ENCODE results near the gene CRTAC1. TPM values are rescaled to one million over a fixed set of nuclear protein-coding genes. Genes with fewer than 3 reads are reported as not detected.

CRTAC1 gene, protein sequence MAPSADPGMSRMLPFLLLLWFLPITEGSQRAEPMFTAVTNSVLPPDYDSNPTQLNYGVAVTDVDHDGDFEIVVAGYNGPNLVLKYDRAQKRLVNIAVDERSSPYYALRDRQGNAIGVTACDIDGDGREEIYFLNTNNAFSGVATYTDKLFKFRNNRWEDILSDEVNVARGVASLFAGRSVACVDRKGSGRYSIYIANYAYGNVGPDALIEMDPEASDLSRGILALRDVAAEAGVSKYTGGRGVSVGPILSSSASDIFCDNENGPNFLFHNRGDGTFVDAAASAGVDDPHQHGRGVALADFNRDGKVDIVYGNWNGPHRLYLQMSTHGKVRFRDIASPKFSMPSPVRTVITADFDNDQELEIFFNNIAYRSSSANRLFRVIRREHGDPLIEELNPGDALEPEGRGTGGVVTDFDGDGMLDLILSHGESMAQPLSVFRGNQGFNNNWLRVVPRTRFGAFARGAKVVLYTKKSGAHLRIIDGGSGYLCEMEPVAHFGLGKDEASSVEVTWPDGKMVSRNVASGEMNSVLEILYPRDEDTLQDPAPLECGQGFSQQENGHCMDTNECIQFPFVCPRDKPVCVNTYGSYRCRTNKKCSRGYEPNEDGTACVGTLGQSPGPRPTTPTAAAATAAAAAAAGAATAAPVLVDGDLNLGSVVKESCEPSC
- not detected for polyA plus RNA-seq (2012; ENCODE audit: low read depth, missing spikeins)

DNA sequence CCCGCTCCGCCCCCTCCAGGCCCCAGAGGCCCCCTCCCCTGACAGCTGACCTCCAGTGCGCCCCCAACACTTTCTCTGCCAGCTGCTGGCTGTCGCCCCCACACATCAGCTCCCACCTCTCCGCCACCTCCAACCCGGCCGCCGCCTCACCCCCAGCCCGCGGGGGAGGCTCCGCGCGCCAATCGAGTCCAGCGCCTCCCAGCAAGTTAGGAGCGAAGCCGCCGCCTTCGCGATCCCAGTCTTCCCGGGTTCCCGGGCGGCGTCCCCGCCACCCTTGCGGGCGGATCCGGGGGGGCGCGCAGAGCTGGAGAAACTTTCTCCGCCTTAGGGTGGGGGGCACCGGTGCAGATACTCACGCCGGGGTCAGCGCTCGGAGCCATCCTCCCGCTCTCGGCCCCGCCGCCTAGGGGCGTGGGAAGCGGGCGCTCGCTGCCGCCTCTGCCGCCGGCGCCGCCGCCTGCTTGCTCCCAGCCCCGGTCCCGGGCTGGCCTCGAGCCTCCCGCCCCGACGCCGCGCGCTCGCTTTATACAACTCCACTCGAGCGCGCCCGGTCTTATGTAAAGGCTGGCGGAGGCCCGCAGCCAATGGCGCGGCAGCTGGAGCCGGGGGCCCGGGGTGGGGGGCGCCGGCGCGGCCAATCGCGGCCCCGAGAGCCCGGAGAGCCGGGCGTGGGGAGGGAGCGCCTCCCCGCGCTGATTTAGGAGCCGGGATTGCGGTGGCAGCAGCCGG is at the start of gene CRTAC1:
TSS of gene CRTAC1 (minus strand) at position 529 of the 729 bp plus-strand sequence. CDS start at position 380, 149 bp downstream.
- no peak for TF ChIP-seq POU2F2 (IDR thresholded peaks at IDR 0.05; ENCODE audit: low read depth, low read length)
- DNase-seq (ENCODE audit: insufficient read length, low spot score) (no peak), FAIRE-seq (no peak)

DNA sequence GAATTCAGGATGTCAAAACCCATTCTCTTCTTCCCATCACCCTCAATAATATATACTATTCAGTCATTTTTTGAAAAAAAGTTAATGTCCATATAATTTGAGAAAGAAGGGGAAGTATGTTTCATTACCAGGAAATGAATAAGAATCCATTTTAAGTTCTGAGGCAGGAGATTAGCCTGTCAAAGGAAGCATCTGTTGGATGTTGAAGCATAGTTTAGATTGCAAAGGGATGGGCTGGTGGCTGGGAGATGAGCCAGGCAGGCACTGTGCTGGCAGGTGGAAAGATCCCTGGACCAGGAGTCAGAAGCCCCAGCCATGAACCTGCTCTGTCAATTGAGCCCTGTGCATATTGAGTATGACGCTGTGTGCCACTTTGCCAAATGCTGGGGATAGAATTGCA is 48.4 kb upstream of the CRTAC1 start:
- DNase-seq (ENCODE audit: insufficient read length, low spot score) (no peak), FAIRE-seq (no peak)
- TF ChIP-seq POLR2A (IDR thresholded peaks at IDR 0.05; ENCODE audit: low read depth, low read length) (no peak), POU2F2 (IDR thresholded peaks at IDR 0.05; ENCODE audit: low read depth, low read length) (no peak), PAX5 (IDR thresholded peaks at IDR 0.05; ENCODE audit: insufficient read depth, low read length, severe bottlenecking) (no peak), SPI1 (IDR thresholded peaks at IDR 0.05; ENCODE audit: low read depth, low read length) (no peak), TAF1 (IDR thresholded peaks at IDR 0.05; ENCODE audit: low read depth, low read length) (no peak), POLR2AphosphoS5 (IDR thresholded peaks at IDR 0.05; ENCODE audit: low read depth, low read length) (no peak)

DNA sequence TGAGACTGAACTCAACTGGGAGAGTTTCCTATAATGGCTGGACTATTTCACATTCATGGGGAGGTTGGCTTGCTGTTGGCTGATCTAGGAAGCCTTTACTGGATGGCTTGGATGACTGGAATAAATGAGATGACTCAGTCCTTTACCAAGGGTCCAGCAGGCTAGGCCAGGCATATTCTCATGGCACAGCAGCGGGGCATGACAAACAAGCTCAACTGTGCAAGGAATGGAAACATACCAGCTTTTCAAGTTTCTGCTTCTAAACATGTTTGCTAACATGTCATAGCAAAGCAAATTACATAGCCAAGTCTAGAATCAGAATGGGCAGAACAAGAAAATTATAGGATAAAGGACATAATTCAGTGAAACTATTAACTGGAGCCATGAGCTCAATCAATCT is 46.8 kb upstream of the CRTAC1 start:
- TF ChIP-seq POLR2AphosphoS5 (IDR thresholded peaks at IDR 0.05; ENCODE audit: low read depth, low read length) (no peak), POLR2A (IDR thresholded peaks at IDR 0.05; ENCODE audit: low read depth, low read length) (no peak), PAX5 (IDR thresholded peaks at IDR 0.05; ENCODE audit: insufficient read depth, low read length, severe bottlenecking) (no peak), SPI1 (IDR thresholded peaks at IDR 0.05; ENCODE audit: low read depth, low read length) (no peak), TAF1 (IDR thresholded peaks at IDR 0.05; ENCODE audit: low read depth, low read length) (no peak), POU2F2 (IDR thresholded peaks at IDR 0.05; ENCODE audit: low read depth, low read length) (no peak)
- no peak for FAIRE-seq
- no peak for DNase-seq (ENCODE audit: insufficient read length, low spot score)

DNA sequence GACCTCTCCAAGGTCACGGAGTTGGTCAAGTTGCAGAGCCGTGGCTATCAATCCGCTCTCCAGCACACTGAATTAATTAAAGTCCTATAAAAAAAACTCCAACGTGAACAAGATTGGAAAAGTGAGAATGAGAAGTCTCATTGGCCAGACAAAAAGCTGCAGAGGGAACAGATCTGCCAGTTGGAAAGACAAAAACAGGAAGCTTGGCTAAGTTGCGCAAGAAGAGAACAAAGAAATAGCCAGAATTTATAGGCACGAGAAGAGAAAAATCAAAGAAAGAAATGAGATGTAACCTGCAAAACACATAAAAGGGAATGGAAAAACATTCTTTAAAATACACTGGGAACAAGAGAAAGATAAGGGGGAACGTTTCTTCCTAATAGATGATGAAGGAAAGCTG is 45.7 kb upstream of the CRTAC1 start:
- DNase-seq (ENCODE audit: insufficient read length, low spot score): no peak
- TF ChIP-seq POLR2A (IDR thresholded peaks at IDR 0.05; ENCODE audit: low read depth, low read length): no peak
- TF ChIP-seq POU2F2 (IDR thresholded peaks at IDR 0.05; ENCODE audit: low read depth, low read length): no peak
- TF ChIP-seq TAF1 (IDR thresholded peaks at IDR 0.05; ENCODE audit: low read depth, low read length): no peak
- TF ChIP-seq PAX5 (IDR thresholded peaks at IDR 0.05; ENCODE audit: insufficient read depth, low read length, severe bottlenecking): no peak
- no peak for TF ChIP-seq SPI1 (IDR thresholded peaks at IDR 0.05; ENCODE audit: low read depth, low read length)
- no peak for TF ChIP-seq POLR2AphosphoS5 (IDR thresholded peaks at IDR 0.05; ENCODE audit: low read depth, low read length)

DNA sequence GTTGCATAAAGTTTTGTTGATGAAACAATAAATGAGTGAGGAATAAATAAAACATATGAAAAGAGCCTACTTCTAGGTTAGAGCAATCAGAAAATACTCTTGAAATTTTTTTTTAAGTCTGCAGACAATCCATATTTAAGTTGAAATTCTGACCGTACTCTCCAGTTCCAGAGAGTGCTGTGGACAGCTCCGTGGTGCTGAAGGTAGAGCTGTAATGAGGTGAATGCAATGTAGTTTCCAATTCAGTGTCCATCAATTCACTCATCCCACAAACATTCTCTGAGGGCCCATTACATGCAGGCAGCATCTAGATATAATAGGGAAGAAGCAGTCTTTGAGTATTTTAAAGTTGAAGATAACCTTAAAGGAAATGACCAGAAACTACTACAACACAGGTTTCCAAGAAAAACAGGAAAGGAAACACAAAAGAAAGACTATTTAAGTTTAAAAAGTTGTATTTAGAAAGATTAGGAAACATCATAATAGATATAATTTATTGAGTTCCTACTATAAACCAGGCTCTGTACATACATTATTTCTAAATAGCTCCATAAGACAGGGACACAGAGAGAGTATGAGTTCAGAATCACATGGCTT is 44.0 kb upstream of the CRTAC1 start:
- FAIRE-seq (no peak), DNase-seq (ENCODE audit: insufficient read length, low spot score) (no peak)
- TF ChIP-seq PAX5 (IDR thresholded peaks at IDR 0.05; ENCODE audit: insufficient read depth, low read length, severe bottlenecking): no peak
- no peak for TF ChIP-seq POLR2AphosphoS5 (IDR thresholded peaks at IDR 0.05; ENCODE audit: low read depth, low read length)
- no peak for TF ChIP-seq SPI1 (IDR thresholded peaks at IDR 0.05; ENCODE audit: low read depth, low read length)
- TF ChIP-seq POLR2A (IDR thresholded peaks at IDR 0.05; ENCODE audit: low read depth, low read length): no peak
- no peak for TF ChIP-seq POU2F2 (IDR thresholded peaks at IDR 0.05; ENCODE audit: low read depth, low read length)
- no peak for TF ChIP-seq TAF1 (IDR thresholded peaks at IDR 0.05; ENCODE audit: low read depth, low read length)

More for the DNA sequence above, 45.7 kb upstream of the CRTAC1 start:
- no peak for FAIRE-seq

DNA sequence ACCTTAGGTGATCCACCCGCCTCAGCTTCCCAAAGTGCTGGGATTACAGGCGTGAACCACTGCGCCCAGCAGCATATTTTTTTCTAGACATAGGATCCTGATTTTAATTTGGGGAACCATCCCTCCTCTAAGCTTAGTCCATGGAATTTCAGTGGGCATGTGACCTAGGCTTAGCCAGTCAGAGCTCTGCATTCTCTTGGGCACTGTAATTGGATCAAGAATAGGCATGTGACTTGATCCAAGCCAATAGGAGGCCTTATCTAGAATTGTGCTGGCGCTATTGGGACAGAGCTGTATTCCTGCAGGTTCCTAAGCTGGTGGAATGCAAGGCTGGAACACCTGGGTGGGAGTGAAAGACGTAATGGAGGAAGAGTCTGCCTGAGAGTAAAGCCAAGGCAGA is 36.7 kb upstream of the CRTAC1 start:
- no peak for FAIRE-seq
- DNase-seq (ENCODE audit: insufficient read length, low spot score): no peak
- TF ChIP-seq POLR2A (IDR thresholded peaks at IDR 0.05; ENCODE audit: low read depth, low read length): no peak
- TF ChIP-seq SPI1 (IDR thresholded peaks at IDR 0.05; ENCODE audit: low read depth, low read length): no peak
- TF ChIP-seq PAX5 (IDR thresholded peaks at IDR 0.05; ENCODE audit: insufficient read depth, low read length, severe bottlenecking): no peak
- no peak for TF ChIP-seq POU2F2 (IDR thresholded peaks at IDR 0.05; ENCODE audit: low read depth, low read length)
- no peak for TF ChIP-seq TAF1 (IDR thresholded peaks at IDR 0.05; ENCODE audit: low read depth, low read length)
- TF ChIP-seq POLR2AphosphoS5 (IDR thresholded peaks at IDR 0.05; ENCODE audit: low read depth, low read length): no peak

DNA sequence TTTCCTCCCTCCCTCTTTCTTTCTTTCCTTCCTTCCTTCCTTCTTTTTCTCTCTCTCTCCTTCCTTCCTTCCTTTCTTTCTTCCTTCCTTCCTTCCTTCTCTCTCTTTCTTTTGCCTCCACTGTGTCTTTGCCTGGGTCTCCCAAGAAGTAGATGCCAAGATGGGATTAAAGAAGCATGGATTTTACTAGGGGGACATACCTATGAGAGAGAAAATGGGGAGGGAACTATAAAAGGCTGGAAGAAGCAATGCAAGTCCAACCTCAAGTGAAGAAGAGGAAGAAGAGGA is 33.3 kb upstream of the CRTAC1 start:
- DNase-seq (ENCODE audit: insufficient read length, low spot score) (no peak), FAIRE-seq (no peak)
- no peak for TF ChIP-seq POU2F2 (IDR thresholded peaks at IDR 0.05; ENCODE audit: low read depth, low read length)
- TF ChIP-seq SPI1 (IDR thresholded peaks at IDR 0.05; ENCODE audit: low read depth, low read length): no peak
- no peak for TF ChIP-seq PAX5 (IDR thresholded peaks at IDR 0.05; ENCODE audit: insufficient read depth, low read length, severe bottlenecking)
- no peak for TF ChIP-seq TAF1 (IDR thresholded peaks at IDR 0.05; ENCODE audit: low read depth, low read length)
- no peak for TF ChIP-seq POLR2AphosphoS5 (IDR thresholded peaks at IDR 0.05; ENCODE audit: low read depth, low read length)
- TF ChIP-seq POLR2A (IDR thresholded peaks at IDR 0.05; ENCODE audit: low read depth, low read length): no peak

DNA sequence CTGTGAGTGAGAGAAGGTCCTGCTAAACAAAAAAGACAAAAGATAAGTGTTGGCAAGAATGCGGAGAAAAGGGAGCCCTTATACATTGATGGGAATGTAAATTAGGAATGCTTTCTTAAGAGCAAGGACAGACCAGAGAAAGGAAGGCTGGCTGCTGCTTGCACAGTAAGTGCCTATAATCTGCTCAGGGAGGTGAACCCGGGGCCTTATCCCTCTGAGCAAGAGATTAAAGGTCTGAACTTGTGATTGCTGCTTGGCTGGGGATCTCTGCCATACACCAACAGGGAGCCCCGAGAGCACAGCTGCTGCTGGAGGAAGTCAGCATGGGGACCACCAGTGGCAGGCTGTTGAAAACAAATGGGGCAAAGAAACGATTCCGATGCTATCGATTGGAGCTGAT is 32.0 kb upstream of the CRTAC1 start:
- FAIRE-seq (no peak), DNase-seq (ENCODE audit: insufficient read length, low spot score) (no peak)
- TF ChIP-seq PAX5 (IDR thresholded peaks at IDR 0.05; ENCODE audit: insufficient read depth, low read length, severe bottlenecking) (no peak), POU2F2 (IDR thresholded peaks at IDR 0.05; ENCODE audit: low read depth, low read length) (no peak), SPI1 (IDR thresholded peaks at IDR 0.05; ENCODE audit: low read depth, low read length) (no peak), POLR2A (IDR thresholded peaks at IDR 0.05; ENCODE audit: low read depth, low read length) (no peak), POLR2AphosphoS5 (IDR thresholded peaks at IDR 0.05; ENCODE audit: low read depth, low read length) (no peak), TAF1 (IDR thresholded peaks at IDR 0.05; ENCODE audit: low read depth, low read length) (no peak)

DNA sequence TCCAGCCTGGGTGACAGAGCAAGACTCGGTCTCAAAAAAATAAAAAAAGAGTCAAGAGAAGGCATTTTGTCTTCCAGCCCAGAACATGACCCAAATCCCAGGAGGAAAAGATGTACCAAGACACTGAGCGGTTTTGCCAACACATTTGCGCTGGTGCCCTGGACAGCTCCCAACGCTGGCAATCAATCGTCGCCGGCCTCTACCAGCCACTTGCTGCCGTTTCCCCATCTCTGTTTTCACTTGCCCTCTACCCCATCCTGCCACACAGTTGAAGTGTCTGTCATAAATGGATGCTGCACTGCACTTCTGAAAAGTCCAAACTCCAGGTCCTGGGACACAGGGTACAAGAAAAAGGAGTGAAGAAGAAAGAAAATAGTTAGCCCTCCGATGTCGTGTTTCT is 29.7 kb upstream of the CRTAC1 start:
- FAIRE-seq (no peak), DNase-seq (ENCODE audit: insufficient read length, low spot score) (no peak)
- TF ChIP-seq POLR2A (IDR thresholded peaks at IDR 0.05; ENCODE audit: low read depth, low read length): no peak

Data from GM12891 (cell line).